ENCODE measurements around the gene TTC28. TPM values are rescaled to one million over a fixed set of nuclear protein-coding genes. Genes with fewer than 3 reads are reported as not detected.

TTC28 gene
- total and polyA plus RNA-seq, 2 donors (not counting 3 experiments of a cell fraction or from before 2014, with no cell fraction given), result 16.5 to 51.1 TPM

- H3K4me3 ChIP-seq (replicated peaks in 1 of 3; ENCODE audit: insufficient read depth in 1 of 3, low read depth in 1 of 3, low read length in 3 of 3), result no peak overlapping the region
- H3K27me3 ChIP-seq (ENCODE audit: control insufficient read depth in 2 of 2, insufficient read depth in 2 of 2, low read length in 2 of 2), result no peaks in the 10 kb centered on the region
- intact Hi-C loops (cut with micrococcal nuclease) (no loop called here), dilution Hi-C loops (cut with MboI; ENCODE audit: extremely low pct_ligation_motif_present, low sequenced_read_pairs) (no loop called here)
- H3K9ac ChIP-seq (replicated peaks; ENCODE audit: extremely low read depth, insufficient read depth, low read length), result no peak overlapping the region
- no peaks in the 10 kb centered on the region for H3K79me2 ChIP-seq (ENCODE audit: control insufficient read depth, insufficient read depth, low read length)
- H3K9me3 ChIP-seq (replicated peaks; ENCODE audit: control insufficient read depth, insufficient read depth, low read length), result no peaks in the 10 kb centered on the region
- no peaks in the 10 kb centered on the region for H3K9me1 ChIP-seq (replicated peaks; ENCODE audit: control insufficient read depth, extremely low read depth, insufficient read depth, low read length)
- no peak overlapping the region for H2AFZ ChIP-seq (ENCODE audit: low read depth, low read length)
- DNase-seq (ENCODE audit: low read depth, low spot score) (no peak), FAIRE-seq (no peak)
- no peak overlapping the region for H3K4me2 ChIP-seq (ENCODE audit: insufficient read depth, low read length)
- POLR2A ChIA-PET, result no interaction called here
- TF ChIP-seq GATA2 (IDR thresholded peaks at IDR 0.05; ENCODE audit: insufficient read depth, insufficient read length, low read depth, low read length) (no peak), MAX (IDR thresholded peaks at IDR 0.05; ENCODE audit: insufficient read depth, insufficient read length) (no peak)
- CTCF ChIA-PET, result interaction anchor here (0.7 kb wide), 1 partner anchor 411 kb away, joined by 3 read pairs; no protein-coding TSS in a partner anchor
- no peaks in the 10 kb centered on the region for H3K36me3 ChIP-seq (ENCODE audit: control insufficient read depth in 2 of 2, extremely low read depth in 1 of 2, insufficient read depth in 2 of 2, low read length in 2 of 2)
- no peaks in the 10 kb centered on the region for H4K20me1 ChIP-seq (replicated peaks; ENCODE audit: control insufficient read depth, extremely low read depth, insufficient read depth, low read length)
- no TSS peak for BruUV-seq (replicated peaks)
- no peaks in the 10 kb centered on the region for H3K4me1 ChIP-seq (ENCODE audit: control insufficient read depth, extremely low read depth, insufficient read depth, low read length)
- no peak overlapping the region for H3K27ac ChIP-seq (ENCODE audit: insufficient read depth, low read depth, low read length)
Observed at GRCh38 chr22:28462041-28462440, 217.6 kb downstream of the TTC28 start.

GRCh38 chr22:28454431-28455064 lies 225.1 kb downstream of the TTC28 start:
- no peak overlapping the region for H3K4me3 ChIP-seq (replicated peaks in 1 of 3; ENCODE audit: insufficient read depth in 1 of 3, low read depth in 1 of 3, low read length in 3 of 3)
- H3K9me1 ChIP-seq (replicated peaks; ENCODE audit: control insufficient read depth, extremely low read depth, insufficient read depth, low read length), result no peaks in the 10 kb centered on the region
- BruUV-seq (replicated peaks), result no TSS peak
- no peak for FAIRE-seq
- intact Hi-C loops (cut with micrococcal nuclease), result no loop called here
- no peak for TF ChIP-seq POLR2A (IDR thresholded peaks at IDR 0.05; ENCODE audit: low read depth, low read length)
- TF ChIP-seq GATA2 (IDR thresholded peaks at IDR 0.05; ENCODE audit: insufficient read depth, insufficient read length, low read depth, low read length), result no peak
- no peak for TF ChIP-seq MAX (IDR thresholded peaks at IDR 0.05; ENCODE audit: insufficient read depth, insufficient read length)
- no peak for TF ChIP-seq FOS (IDR thresholded peaks at IDR 0.05; ENCODE audit: borderline replicate concordance, insufficient read depth, low read length)
- no peak for TF ChIP-seq EZH2 (IDR thresholded peaks at IDR 0.05; ENCODE audit: borderline replicate concordance, low read depth, low read length, severe bottlenecking)
- no peak for TF ChIP-seq CTCF (IDR thresholded peaks at IDR 0.05; ENCODE audit: extremely low read depth in 1 of 2, insufficient read depth in 1 of 2, low read depth in 1 of 2, low read length in 2 of 2)
- no peak for TF ChIP-seq MYC (IDR thresholded peaks at IDR 0.05; ENCODE audit: low read depth, low read length)
- no peak for TF ChIP-seq JUN (IDR thresholded peaks at IDR 0.05; ENCODE audit: borderline replicate concordance, insufficient read depth, insufficient read length, low read depth)
- no peak for TF ChIP-seq POLR2AphosphoS5 (IDR thresholded peaks at IDR 0.05; ENCODE audit: insufficient read depth, low read depth, low read length)
- H3K79me2 ChIP-seq (ENCODE audit: control insufficient read depth, insufficient read depth, low read length), result no peaks in the 10 kb centered on the region
- ChIA-PET POLR2A (no interaction called here), CTCF (no interaction called here)
- no peak overlapping the region for H3K4me2 ChIP-seq (ENCODE audit: insufficient read depth, low read length)
- H3K27me3 ChIP-seq (ENCODE audit: control insufficient read depth in 2 of 2, insufficient read depth in 2 of 2, low read length in 2 of 2), result no peaks in the 10 kb centered on the region
- no peak overlapping the region for H3K27ac ChIP-seq (ENCODE audit: insufficient read depth, low read depth, low read length)
- no peaks in the 10 kb centered on the region for H3K36me3 ChIP-seq (ENCODE audit: control insufficient read depth in 2 of 2, extremely low read depth in 1 of 2, insufficient read depth in 2 of 2, low read length in 2 of 2)
- H3K4me1 ChIP-seq (ENCODE audit: control insufficient read depth, extremely low read depth, insufficient read depth, low read length), result peaks cover 3% of the 10 kb centered on the region
- dilution Hi-C loops (cut with MboI; ENCODE audit: extremely low pct_ligation_motif_present, low sequenced_read_pairs), result no loop called here
- no peak overlapping the region for H3K9ac ChIP-seq (replicated peaks; ENCODE audit: extremely low read depth, insufficient read depth, low read length)
- H3K9me3 ChIP-seq (replicated peaks; ENCODE audit: control insufficient read depth, insufficient read depth, low read length), result no peaks in the 10 kb centered on the region
- no peak for DNase-seq (ENCODE audit: low read depth, low spot score)
- no peaks in the 10 kb centered on the region for H4K20me1 ChIP-seq (replicated peaks; ENCODE audit: control insufficient read depth, extremely low read depth, insufficient read depth, low read length)
- no peak overlapping the region for H2AFZ ChIP-seq (ENCODE audit: low read depth, low read length)

All from endothelial cell of umbilical vein (primary cell).